ENCODE results near the gene POLE2. TPM values are rescaled to one million over a fixed set of nuclear protein-coding genes. Genes with fewer than 3 reads are reported as not detected.

The POLE2 gene
- total RNA-seq, 1 experiment from 2014 or later: 38.6 TPM

DNA sequence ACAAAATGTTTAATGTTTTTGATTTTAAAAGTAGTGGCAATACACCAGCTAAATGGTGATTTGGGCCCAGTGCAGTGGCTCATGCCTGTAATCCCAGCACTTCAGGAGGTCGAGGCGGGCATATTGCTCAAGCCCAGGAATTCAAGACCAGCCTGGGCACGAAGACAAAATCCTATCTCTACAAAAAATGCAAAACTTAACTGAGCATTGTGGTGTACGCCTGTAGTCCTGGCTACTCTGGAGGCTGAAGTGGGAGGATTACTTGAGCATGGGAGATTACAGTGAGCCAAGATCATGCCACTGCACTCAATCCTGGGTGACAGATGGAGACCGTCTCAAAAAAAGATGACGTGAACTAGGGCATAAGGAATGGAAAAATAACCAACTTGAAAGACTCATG lies 72.2 kb downstream of the POLE2 start:
- ChIA-PET CTCF (no interaction called here), POLR2A (ENCODE audit: unreplicated experiment) (no interaction called here)
- Histone ChIP-seq H2AFZ (ENCODE audit: low read length) (no peak overlapping the region), H3F3A (ENCODE audit: low read length, unreplicated experiment) (peaks cover 3% of the 10 kb centered on the region), H3K4me3 (ENCODE audit: low read length) (no peak overlapping the region), H3K4me1 (ENCODE audit: insufficient read depth, low read length) (peaks cover 19% of the 10 kb centered on the region), H3K27ac (ENCODE audit: low read length) (no peak overlapping the region), H3K9ac (ENCODE audit: low read length) (no peak overlapping the region), H3K27me3 (ENCODE audit: low read length) (no peaks in the 10 kb centered on the region), H3K36me3 (ENCODE audit: low read depth, low read length) (peaks cover 19% of the 10 kb centered on the region), H3K4me2 (ENCODE audit: low read length) (no peak overlapping the region), H3K79me2 (ENCODE audit: low read length) (peaks cover 54% of the 10 kb centered on the region), H4K20me1 (ENCODE audit: low read length) (peaks cover 15% of the 10 kb centered on the region; the same call in 1 of the 2 replicates), H3K9me2 (replicated peaks; ENCODE audit: low read length) (no peaks in the 10 kb centered on the region), H3K9me3 (ENCODE audit: low read length) (no peaks in the 10 kb centered on the region)
- TF ChIP-seq EZH2phosphoT487 (IDR thresholded peaks at IDR 0.05; ENCODE audit: borderline replicate concordance, low read length) (no peak), EZH2 (IDR thresholded peaks at IDR 0.05; ENCODE audit: low read length, unreplicated experiment) (no peak), CTCF (conservative IDR thresholded peaks at IDR 0.05; ENCODE audit: low read depth, low read length) (no peak)
- intact Hi-C loops (cut with micrococcal nuclease): no loop called here
- ATAC-seq: no peak
- no peak for DNase-seq
- BruUV-seq (replicated peaks): no TSS peak

- no TSS peak for BruUV-seq (replicated peaks)
Measured at GRCh38 chr14:49614196-49614595, 73.8 kb downstream of the POLE2 start.

DNA sequence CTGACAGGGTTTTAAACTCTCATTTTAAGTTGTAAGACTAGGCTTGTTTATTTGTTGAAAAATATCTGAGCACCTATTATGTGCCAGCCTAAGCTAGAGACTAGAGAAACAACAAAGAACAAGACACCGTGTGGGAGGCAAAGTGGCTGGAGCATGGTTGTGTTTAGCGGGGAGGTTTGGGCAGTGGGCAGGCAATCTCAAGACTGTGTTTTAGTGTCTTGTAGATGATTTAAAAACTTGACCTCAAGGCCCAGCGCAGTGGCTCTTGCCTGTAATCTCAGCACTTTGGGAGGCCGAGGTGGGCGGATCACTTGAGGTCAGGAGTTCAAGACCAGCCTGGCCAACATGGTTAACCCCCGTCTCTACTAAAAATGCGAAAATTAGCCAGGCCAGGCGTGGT lies 75.3 kb downstream of the POLE2 start:
- CTCF ChIA-PET: no interaction called here

More at GRCh38 chr14:49614196-49614595, 73.8 kb downstream of the POLE2 start:
- intact Hi-C loops (cut with micrococcal nuclease): no loop called here
- Histone ChIP-seq H3K9me2 (replicated peaks; ENCODE audit: low read length) (no peaks in the 10 kb centered on the region), H3K4me1 (ENCODE audit: insufficient read depth, low read length) (peaks cover 19% of the 10 kb centered on the region), H2AFZ (ENCODE audit: low read length) (no peak overlapping the region), H3K9ac (ENCODE audit: low read length) (no peak overlapping the region), H3K36me3 (ENCODE audit: low read depth, low read length) (peaks cover 19% of the 10 kb centered on the region), H3K27me3 (ENCODE audit: low read length) (no peaks in the 10 kb centered on the region), H3K9me3 (ENCODE audit: low read length) (no peaks in the 10 kb centered on the region), H4K20me1 (ENCODE audit: low read length) (peaks cover 8% of the 10 kb centered on the region; the same call in 1 of the 2 replicates), H3K4me2 (ENCODE audit: low read length) (no peak overlapping the region), H3F3A (ENCODE audit: low read length, unreplicated experiment) (peaks cover 3% of the 10 kb centered on the region), H3K4me3 (ENCODE audit: low read length) (no peak overlapping the region), H3K79me2 (ENCODE audit: low read length) (peaks cover 40% of the 10 kb centered on the region), H3K27ac (ENCODE audit: low read length) (no peak overlapping the region)
- POLR2A ChIA-PET (ENCODE audit: unreplicated experiment): interaction anchor here (0.6 kb wide), 1 partner anchor 278 kb away, joined by 4 read pairs; no protein-coding TSS in a partner anchor
- ATAC-seq: no peak
- no peak for DNase-seq
- CTCF ChIA-PET: no interaction called here
- no peak for TF ChIP-seq EZH2 (IDR thresholded peaks at IDR 0.05; ENCODE audit: low read length, unreplicated experiment)

More for the DNA sequence above, 75.3 kb downstream of the POLE2 start:
- H3K4me3 ChIP-seq (ENCODE audit: low read length): no peak overlapping the region
- intact Hi-C loops (cut with micrococcal nuclease): no loop called here
- TF ChIP-seq EZH2phosphoT487 (IDR thresholded peaks at IDR 0.05; ENCODE audit: borderline replicate concordance, low read length): no peak
- POLR2A ChIA-PET (ENCODE audit: unreplicated experiment): interaction anchor here (0.6 kb wide), 1 partner anchor 155 kb away, joined by 13 read pairs; no protein-coding TSS in a partner anchor
- H3K9me3 ChIP-seq (ENCODE audit: low read length): no peaks in the 10 kb centered on the region
- peaks cover 3% of the 10 kb centered on the region for H3F3A ChIP-seq (ENCODE audit: low read length, unreplicated experiment)
- no peak overlapping the region for H3K4me2 ChIP-seq (ENCODE audit: low read length)
- H3K9ac ChIP-seq (ENCODE audit: low read length): no peak overlapping the region
- no peak overlapping the region for H3K27ac ChIP-seq (ENCODE audit: low read length)
- peaks cover 15% of the 10 kb centered on the region for H3K36me3 ChIP-seq (ENCODE audit: low read depth, low read length)
- peaks cover 30% of the 10 kb centered on the region for H3K79me2 ChIP-seq (ENCODE audit: low read length)
- peaks cover 3% of the 10 kb centered on the region for H3K4me1 ChIP-seq (ENCODE audit: insufficient read depth, low read length)
- H3K9me2 ChIP-seq (replicated peaks; ENCODE audit: low read length): no peaks in the 10 kb centered on the region
- BruUV-seq (replicated peaks): no TSS peak
- H3K27me3 ChIP-seq (ENCODE audit: low read length): no peaks in the 10 kb centered on the region
- DNase-seq (no peak), ATAC-seq (no peak)
- no peak overlapping the region for H2AFZ ChIP-seq (ENCODE audit: low read length)
- no peaks in the 10 kb centered on the region; the same call in 1 of the 2 replicates for H4K20me1 ChIP-seq (ENCODE audit: low read length)

Data from PC-3 (cell line).